ENCODE measurements around the gene DNAH6.
"Not testable (repeated sequence)": the region's sequence is repeated elsewhere in the genome, so short reads cannot be mapped to it uniquely, and the experiment has no call there.

The DNAH6 gene

GRCh38 chr2:84841577-84841976 is 325.3 kb downstream of the DNAH6 start:
- no peak for DNase-seq (ENCODE audit: low read depth)

GRCh38 chr2:84844141-84844540 is 327.8 kb downstream of the DNAH6 start:
- no peak for DNase-seq (ENCODE audit: low read depth)

GRCh38 chr2:84846041-84846663 is 329.9 kb downstream of the DNAH6 start:
- no peak for DNase-seq (ENCODE audit: low read depth)

GRCh38 chr2:84846741-84847142 is 330.4 kb downstream of the DNAH6 start:
- DNase-seq (ENCODE audit: low read depth), result no peak

- no peak for DNase-seq (ENCODE audit: low read depth)
These were observed 331.2 kb downstream of the DNAH6 start for GRCh38 chr2:84847326-84848050.

GRCh38 chr2:84849271-84849952 is 333.1 kb downstream of the DNAH6 start:
- no peak for DNase-seq (ENCODE audit: low read depth)

GRCh38 chr2:84850471-84850870 is 334.2 kb downstream of the DNAH6 start:
- no peak for DNase-seq (ENCODE audit: low read depth)

- no peak for DNase-seq (ENCODE audit: low read depth)
These were observed 335.6 kb downstream of the DNAH6 start for GRCh38 chr2:84851876-84852275.

- DNase-seq (ENCODE audit: low read depth), result no peak
These were observed 338.6 kb downstream of the DNAH6 start for GRCh38 chr2:84854850-84855249.

- DNase-seq (ENCODE audit: low read depth), result no peak
These were observed 339.4 kb downstream of the DNAH6 start for GRCh38 chr2:84855731-84856130.

GRCh38 chr2:84856787-84857186 is 340.5 kb downstream of the DNAH6 start:
- DNase-seq (ENCODE audit: low read depth), result no peak

- DNase-seq (ENCODE audit: low read depth), result no peak
These were observed 341.3 kb downstream of the DNAH6 start for GRCh38 chr2:84857566-84857965.

GRCh38 chr2:84858123-84858522 is 341.8 kb downstream of the DNAH6 start:
- no peak for DNase-seq (ENCODE audit: low read depth)

GRCh38 chr2:84858937-84859336 is 342.6 kb downstream of the DNAH6 start:
- DNase-seq (ENCODE audit: low read depth), result no peak

GRCh38 chr2:84861539-84861938 is 345.2 kb downstream of the DNAH6 start:
- DNase-seq (ENCODE audit: low read depth), result no peak

- no peak for DNase-seq (ENCODE audit: low read depth)
These were observed 345.7 kb downstream of the DNAH6 start for GRCh38 chr2:84862006-84862405.

GRCh38 chr2:84865181-84865783 is 349.0 kb downstream of the DNAH6 start:
- DNase-seq (ENCODE audit: low read depth), result no peak

GRCh38 chr2:84866122-84866521 is 349.8 kb downstream of the DNAH6 start:
- no peak for DNase-seq (ENCODE audit: low read depth)

- not testable (repeated sequence) for DNase-seq (ENCODE audit: low read depth)
These were observed 352.0 kb downstream of the DNAH6 start for GRCh38 chr2:84868327-84868726.

Data from stimulated activated CD8-positive, alpha-beta memory T cell treated with anti-CD3 and anti-CD28 coated beads, Interleukin-7, amount 100 ng/mL, for 24 hours (primary cell).